OCI-M2 (cell line): ENCODE measurements around the gene IRF7.

Source experiments
- DNase-seq: peaks from one replicate; lab custom pipeline; 2025; ENCODE audit not compliant: unreplicated experiment; lab: John Stamatoyannopoulos, UW

Gene IRF7

GRCh38 chr11:565921-566509 is 49.7 kb downstream of the IRF7 start:
- DNase-seq = no peak

GRCh38 chr11:563812-564578 is 51.8 kb downstream of the IRF7 start:
- DNase-seq = no peak

GRCh38 chr11:563066-563811 is 52.5 kb downstream of the IRF7 start:
- DNase-seq = no peak
